ENCODE data around the gene GAB1.

Gene GAB1

GRCh38 chr4:143358923-143359643 is 22.4 kb downstream of the GAB1 start:
- no peak for DNase-seq (ENCODE audit: low read depth, low spot score)

- DNase-seq (ENCODE audit: low read depth, low spot score) = no peak
Observed at GRCh38 chr4:143359644-143360193, 23.0 kb downstream of the GAB1 start.

GRCh38 chr4:143360838-143361625 is 24.4 kb downstream of the GAB1 start:
- peak; percentile 43 for DNase-seq (ENCODE audit: low read depth, low spot score)

GRCh38 chr4:143362349-143363046 is 25.8 kb downstream of the GAB1 start:
- peak; percentile 33 for DNase-seq (ENCODE audit: low read depth, low spot score)

GRCh38 chr4:143363332-143363731 is 26.7 kb downstream of the GAB1 start:
- no peak for DNase-seq (ENCODE audit: low read depth, low spot score)

GRCh38 chr4:143364063-143364462 is 27.4 kb downstream of the GAB1 start:
- no peak for DNase-seq (ENCODE audit: low read depth, low spot score)

GRCh38 chr4:143367863-143368262 is 31.2 kb downstream of the GAB1 start:
- no peak for DNase-seq (ENCODE audit: low read depth, low spot score)

- no peak for DNase-seq (ENCODE audit: low read depth, low spot score)
Observed at GRCh38 chr4:143369552-143369951, 32.9 kb downstream of the GAB1 start.

GRCh38 chr4:143372093-143372915 is 35.6 kb downstream of the GAB1 start:
- DNase-seq (ENCODE audit: low read depth, low spot score) = no peak

GRCh38 chr4:143374255-143374654 is 37.6 kb downstream of the GAB1 start:
- DNase-seq (ENCODE audit: low read depth, low spot score) = no peak

- no peak for DNase-seq (ENCODE audit: low read depth, low spot score)
Observed at GRCh38 chr4:143374771-143375170, 38.1 kb downstream of the GAB1 start.

- peak; percentile 67 for DNase-seq (ENCODE audit: low read depth, low spot score)
Observed at GRCh38 chr4:143375326-143376073, 38.8 kb downstream of the GAB1 start.

GRCh38 chr4:143377611-143378099 is 41.0 kb downstream of the GAB1 start:
- DNase-seq (ENCODE audit: low read depth, low spot score) = no peak

- DNase-seq (ENCODE audit: low read depth, low spot score) = no peak
Observed at GRCh38 chr4:143380629-143381028, 44.0 kb downstream of the GAB1 start.

GRCh38 chr4:143381189-143382118 is 44.8 kb downstream of the GAB1 start:
- peak; percentile 92 for DNase-seq (ENCODE audit: low read depth, low spot score)

- peak; percentile 18 for DNase-seq (ENCODE audit: low read depth, low spot score)
Observed at GRCh38 chr4:143382596-143382995, 45.9 kb downstream of the GAB1 start.

GRCh38 chr4:143383005-143383574 is 46.4 kb downstream of the GAB1 start:
- DNase-seq (ENCODE audit: low read depth, low spot score) = no peak

GRCh38 chr4:143384381-143384994 is 47.8 kb downstream of the GAB1 start:
- no peak for DNase-seq (ENCODE audit: low read depth, low spot score)

Data from astrocyte of the hippocampus (primary cell).